GM18505 (cell line): ENCODE measurements around the gene ATP2C2.
"Not testable (repeated sequence)": the region's sequence is repeated elsewhere in the genome, so short reads cannot be mapped to it uniquely, and the experiment has no call there.

Source experiments
- ATAC-seq: cut with Tn5 transposase; IDR thresholded peaks from one replicate; pipeline ENCODE4 v1.9.1; 2021; ENCODE audit not compliant: unreplicated experiment
- POLR2A ChIP-seq: IDR thresholded peaks from 4 replicates; pipeline ENCODE4 v1.6.1; 2011; ENCODE audit warnings: borderline replicate concordance; ENCODE audit not compliant: insufficient read depth, insufficient read length; ENCODE audit errors: extremely low read depth

ATP2C2 gene

GRCh38 chr16:84416407-84417321 lies 48.3 kb downstream of the ATP2C2 start:
- no peak for ATAC-seq
- TF ChIP-seq POLR2A = no peak

GRCh38 chr16:84418056-84418849 lies 49.9 kb downstream of the ATP2C2 start:
- no peak for ATAC-seq
- no peak for TF ChIP-seq POLR2A

GRCh38 chr16:84419730-84420129 lies 51.4 kb downstream of the ATP2C2 start:
- no peak for TF ChIP-seq POLR2A
- no peak for ATAC-seq

GRCh38 chr16:84420556-84420955 lies 52.2 kb downstream of the ATP2C2 start:
- not testable (repeated sequence) for ATAC-seq

GRCh38 chr16:84421081-84421937 lies 53.0 kb downstream of the ATP2C2 start:
- TF ChIP-seq POLR2A = no peak
- no peak for ATAC-seq

- no peak for TF ChIP-seq POLR2A
- no peak for ATAC-seq
Observed at GRCh38 chr16:84421938-84422220, 53.5 kb downstream of the ATP2C2 start.

- ATAC-seq = no peak
- no peak for TF ChIP-seq POLR2A
Observed at GRCh38 chr16:84423416-84423837, 55.1 kb downstream of the ATP2C2 start.

- ATAC-seq = no peak
- TF ChIP-seq POLR2A = no peak
Observed at GRCh38 chr16:84425696-84426095, 57.4 kb downstream of the ATP2C2 start.

GRCh38 chr16:84426804-84427203 lies 58.5 kb downstream of the ATP2C2 start:
- no peak for TF ChIP-seq POLR2A
- no peak for ATAC-seq

GRCh38 chr16:84427553-84427952 lies 59.2 kb downstream of the ATP2C2 start:
- ATAC-seq = no peak

GRCh38 chr16:84430860-84431259 lies 62.5 kb downstream of the ATP2C2 start:
- TF ChIP-seq POLR2A = no peak
- ATAC-seq = no peak

More at GRCh38 chr16:84427553-84427952, 59.2 kb downstream of the ATP2C2 start:
- TF ChIP-seq POLR2A = no peak

GRCh38 chr16:84434800-84435199 lies 66.5 kb downstream of the ATP2C2 start:
- no peak for TF ChIP-seq POLR2A
- no peak for ATAC-seq

- no peak for TF ChIP-seq POLR2A
- ATAC-seq = no peak
Observed at GRCh38 chr16:84436196-84436595, 67.9 kb downstream of the ATP2C2 start.
